NCI-H2081 (cell line): ENCODE results near the gene TRIM17.
A peak's percentile ranks its signal among the peaks of the same experiment; 100 is the strongest.

Experiments
- DNase-seq, 2 experiments: peaks; one replicate each; lab custom pipeline; 2025; lab: John Stamatoyannopoulos, UW

TRIM17 gene

GRCh38 chr1:228416217-228416933 is at the start of gene TRIM17:
TRIM17 (minus strand) TSS chr1:228416861; CDS start chr1:228415072, 1,789 bp downstream.
- no peak for DNase-seq

DNA sequence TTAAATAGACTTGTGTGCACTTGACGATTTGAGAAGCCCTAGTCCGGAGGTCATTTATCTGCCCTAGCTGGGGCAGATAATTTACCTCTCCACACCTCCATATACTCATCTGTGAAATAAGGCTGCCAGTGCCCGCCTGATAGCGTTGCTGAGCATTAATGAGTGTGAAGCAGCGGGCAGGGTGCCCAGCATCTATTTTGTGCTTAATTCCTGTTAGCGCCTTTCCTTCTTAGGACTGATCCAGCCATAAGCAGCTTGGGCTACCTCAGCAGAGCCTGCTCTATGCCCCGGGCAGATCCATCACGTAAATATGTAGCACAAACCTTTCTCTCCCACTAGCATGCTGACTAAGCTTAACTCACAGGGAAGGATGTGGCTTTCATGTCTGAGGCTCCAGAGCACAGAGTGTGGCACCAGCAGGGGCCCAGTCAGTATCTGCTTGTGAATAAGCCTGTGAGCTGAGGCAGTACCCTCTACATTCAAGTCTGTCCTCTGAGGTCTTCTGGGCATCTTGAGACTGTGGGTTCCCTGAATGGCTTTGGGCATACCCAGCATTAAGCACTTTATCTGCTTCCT is 49.0 kb upstream of the TRIM17 start:
- DNase-seq = no peak

DNA sequence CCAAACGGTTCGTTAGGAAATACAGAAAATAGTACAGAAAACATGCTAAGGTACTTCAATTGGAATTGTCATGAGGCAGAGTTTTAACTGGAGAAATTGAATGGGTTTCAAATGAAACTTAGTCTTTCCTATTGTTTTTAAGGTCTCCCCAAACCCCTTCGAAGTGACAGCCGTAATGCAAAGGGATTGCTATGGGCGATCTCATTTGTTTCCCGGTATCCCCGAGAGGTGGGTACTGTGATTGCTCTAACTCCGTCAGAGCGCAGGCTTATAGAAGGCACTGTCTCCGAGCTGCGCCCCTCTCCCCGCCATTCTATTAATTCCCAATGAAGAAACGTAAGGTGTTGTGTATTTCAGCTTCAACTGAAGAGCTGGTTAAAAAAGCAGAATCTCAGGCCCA is 48.5 kb upstream of the TRIM17 start:
- DNase-seq = no peak

- DNase-seq = peak; percentile 97
Measured at GRCh38 chr1:228464487-228464983, 47.9 kb upstream of the TRIM17 start.

GRCh38 chr1:228463559-228464455 is 47.1 kb upstream of the TRIM17 start:
- DNase-seq = peak; percentile 21 to 54

DNA sequence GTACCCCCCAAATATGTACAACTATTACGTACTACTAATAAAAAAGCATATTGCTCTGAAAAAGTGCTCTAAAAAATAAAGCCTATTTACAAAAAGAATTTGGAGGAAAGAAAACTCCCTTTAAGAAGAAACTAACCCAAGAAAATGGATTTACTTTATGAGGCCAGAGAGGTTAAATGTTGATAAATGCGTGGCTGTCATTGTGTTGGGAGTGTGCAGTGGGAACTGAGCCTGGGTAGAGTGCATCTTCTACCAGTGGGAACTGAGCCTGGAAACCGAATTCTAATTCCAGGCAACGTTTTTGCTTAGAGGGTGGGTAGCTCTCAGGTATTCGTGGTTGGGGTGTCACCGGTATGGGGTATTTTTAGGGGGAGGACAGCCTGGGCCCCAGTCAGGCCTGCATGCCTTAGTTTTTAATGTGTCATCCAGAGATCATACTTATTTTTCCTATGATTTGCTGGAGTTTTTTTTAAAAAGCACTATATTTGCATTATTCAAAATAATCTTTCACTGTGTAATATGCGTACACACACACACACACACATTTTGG is 46.4 kb upstream of the TRIM17 start:
- no peak for DNase-seq

- no peak for DNase-seq
Measured at GRCh38 chr1:228462560-228462959, 45.9 kb upstream of the TRIM17 start.

DNA sequence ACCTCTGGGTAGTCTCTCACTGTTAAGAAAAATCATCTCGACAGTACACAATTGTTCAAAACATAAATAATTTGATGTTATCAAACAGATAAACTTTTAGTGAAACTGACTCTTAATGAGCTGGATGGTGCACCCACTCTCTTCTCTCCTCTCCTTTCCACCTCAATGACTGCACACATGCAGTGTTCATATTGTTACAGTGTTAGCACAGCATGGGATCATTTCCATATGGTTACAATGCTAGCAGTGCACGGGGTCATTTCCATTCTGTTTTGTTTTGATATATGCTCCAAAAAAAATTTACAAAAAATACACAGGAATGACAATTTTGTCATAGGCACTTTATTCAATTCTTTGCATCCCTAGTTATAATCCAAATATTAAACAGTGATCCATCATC is 44.2 kb upstream of the TRIM17 start:
- DNase-seq = peak in 1 of 2 experiments; percentile 32

- peak; percentile 84 to 92 for DNase-seq
Measured at GRCh38 chr1:228459091-228459993, 42.7 kb upstream of the TRIM17 start.

DNA sequence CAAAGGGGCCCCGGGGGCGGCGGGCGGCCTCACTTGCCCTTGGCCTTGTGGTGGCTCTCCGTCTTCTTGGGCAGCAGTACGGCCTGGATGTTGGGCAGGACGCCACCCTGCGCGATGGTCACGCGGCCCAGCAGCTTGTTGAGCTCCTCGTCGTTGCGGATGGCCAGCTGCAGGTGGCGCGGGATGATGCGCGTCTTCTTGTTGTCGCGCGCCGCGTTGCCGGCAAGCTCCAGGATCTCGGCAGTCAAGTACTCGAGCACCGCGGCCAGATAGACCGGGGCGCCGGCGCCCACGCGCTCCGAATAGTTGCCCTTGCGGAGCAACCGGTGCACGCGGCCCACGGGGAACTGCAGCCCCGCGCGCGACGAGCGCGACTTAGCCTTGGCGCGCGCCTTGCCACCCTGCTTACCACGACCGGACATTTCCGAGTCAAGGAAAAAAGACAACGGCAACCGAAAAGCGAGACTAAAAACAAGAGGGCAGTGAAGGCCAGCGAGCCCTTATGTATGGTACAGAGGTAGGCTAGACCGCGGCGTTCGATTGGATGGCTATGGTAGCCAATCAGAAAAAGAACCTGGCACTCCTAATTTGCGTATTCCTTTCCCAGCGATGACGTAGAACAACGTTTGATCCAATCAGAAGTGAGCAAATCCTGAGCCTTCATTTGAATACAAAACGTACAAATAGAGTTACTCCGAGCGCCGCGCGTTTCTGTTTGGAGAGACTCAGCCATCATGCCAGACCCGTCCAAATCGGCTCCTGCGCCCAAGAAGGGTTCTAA is 40.9 kb upstream of the TRIM17 start:
- peak; percentile 98 to 100 for DNase-seq

DNA sequence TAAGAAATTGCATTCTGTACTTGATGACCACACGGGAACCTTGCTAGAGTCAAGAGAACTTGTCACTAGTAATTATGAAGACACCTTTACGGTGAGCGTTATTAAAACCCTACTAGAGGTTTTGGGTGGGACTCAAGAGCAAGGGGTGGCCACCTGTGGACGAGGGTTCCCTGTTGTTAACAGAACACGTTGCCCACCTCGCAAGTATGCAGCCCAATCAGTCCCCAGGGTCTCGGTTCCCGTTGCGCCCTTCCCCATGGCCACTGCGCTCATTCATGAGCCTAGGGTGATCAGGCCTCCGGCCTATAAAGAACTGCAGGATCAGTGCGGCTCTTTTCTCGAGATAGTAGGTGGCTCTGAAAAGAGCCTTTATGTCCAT is 40.3 kb upstream of the TRIM17 start:
- peak; percentile 46 to 67 for DNase-seq

DNA sequence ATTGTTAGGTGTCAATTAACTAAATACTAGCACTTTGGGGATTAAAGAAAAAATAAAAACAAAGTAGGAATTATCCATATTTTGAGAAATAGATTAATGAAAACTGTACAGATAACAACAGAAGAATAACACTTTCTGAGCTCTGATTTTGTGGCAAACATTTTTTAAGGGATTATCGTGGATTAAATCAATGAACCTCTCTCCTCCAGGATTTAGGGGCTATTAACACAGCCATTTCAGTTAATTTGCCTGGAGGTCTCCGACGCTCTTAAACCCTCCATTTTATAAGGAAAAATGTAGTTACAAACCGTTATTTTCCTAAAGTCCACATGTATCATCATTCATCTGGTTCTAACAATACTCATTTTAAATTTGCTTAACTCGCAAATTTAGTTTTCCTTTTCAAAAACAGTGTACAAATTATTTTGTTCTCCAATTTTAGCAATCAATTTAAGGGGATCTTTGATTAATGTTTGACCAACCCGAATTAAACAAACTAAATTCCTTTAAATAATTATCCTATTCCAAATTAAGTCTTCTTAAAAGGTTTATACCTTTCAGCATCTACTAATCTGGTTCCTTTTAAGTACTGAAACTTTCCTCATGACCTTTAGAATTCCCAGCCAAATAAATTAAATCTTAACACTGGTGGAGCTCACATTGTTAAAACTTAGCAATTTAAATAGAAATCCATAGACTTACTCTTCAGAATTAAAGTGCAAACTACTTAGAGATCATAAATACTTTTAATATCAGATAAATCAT is 39.8 kb upstream of the TRIM17 start:
- DNase-seq = no peak

DNA sequence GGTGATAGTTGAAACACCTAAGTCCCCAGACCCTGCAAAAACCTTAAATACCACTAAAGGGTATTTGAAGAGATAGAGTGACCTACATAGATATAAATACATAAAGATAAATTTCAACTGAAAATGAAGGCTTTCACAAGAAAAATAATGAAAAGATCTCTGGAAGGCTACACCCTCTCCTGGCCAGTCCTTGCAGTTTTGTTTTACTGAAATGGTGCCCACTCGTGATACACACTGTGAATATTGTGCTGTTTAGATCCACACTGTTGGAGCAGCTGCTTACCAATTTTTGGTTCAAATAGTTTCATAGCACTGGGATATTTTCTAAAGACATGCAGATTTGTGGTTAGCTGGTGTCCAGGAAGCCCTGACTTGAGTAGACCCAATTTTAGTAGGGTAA is 39.1 kb upstream of the TRIM17 start:
- peak in 1 of 2 experiments; percentile 26 for DNase-seq

GRCh38 chr1:228454238-228454637 is 37.6 kb upstream of the TRIM17 start:
- no peak for DNase-seq

DNA sequence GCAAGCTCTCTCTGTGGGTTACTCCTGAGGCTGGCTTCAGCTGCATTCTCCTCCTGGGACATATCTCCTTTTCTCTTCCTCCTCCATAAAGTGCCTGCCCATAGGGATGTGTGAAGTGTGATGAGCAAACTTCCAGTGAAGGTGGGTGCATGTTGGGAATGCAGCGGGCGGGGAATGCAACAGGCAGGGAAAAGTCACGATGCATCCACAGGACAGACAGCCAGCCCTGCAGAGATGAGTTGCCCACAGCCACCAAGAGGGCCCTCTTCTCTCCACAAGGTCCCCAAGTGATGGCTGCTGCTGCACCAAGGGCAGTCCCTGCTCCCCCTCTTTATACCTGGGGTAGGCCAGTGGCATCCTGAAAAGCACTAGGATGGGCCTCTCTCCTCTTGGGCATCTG is 37.0 kb upstream of the TRIM17 start:
- no peak for DNase-seq

GRCh38 chr1:228453022-228453560 is 36.4 kb upstream of the TRIM17 start:
- DNase-seq = no peak

DNA sequence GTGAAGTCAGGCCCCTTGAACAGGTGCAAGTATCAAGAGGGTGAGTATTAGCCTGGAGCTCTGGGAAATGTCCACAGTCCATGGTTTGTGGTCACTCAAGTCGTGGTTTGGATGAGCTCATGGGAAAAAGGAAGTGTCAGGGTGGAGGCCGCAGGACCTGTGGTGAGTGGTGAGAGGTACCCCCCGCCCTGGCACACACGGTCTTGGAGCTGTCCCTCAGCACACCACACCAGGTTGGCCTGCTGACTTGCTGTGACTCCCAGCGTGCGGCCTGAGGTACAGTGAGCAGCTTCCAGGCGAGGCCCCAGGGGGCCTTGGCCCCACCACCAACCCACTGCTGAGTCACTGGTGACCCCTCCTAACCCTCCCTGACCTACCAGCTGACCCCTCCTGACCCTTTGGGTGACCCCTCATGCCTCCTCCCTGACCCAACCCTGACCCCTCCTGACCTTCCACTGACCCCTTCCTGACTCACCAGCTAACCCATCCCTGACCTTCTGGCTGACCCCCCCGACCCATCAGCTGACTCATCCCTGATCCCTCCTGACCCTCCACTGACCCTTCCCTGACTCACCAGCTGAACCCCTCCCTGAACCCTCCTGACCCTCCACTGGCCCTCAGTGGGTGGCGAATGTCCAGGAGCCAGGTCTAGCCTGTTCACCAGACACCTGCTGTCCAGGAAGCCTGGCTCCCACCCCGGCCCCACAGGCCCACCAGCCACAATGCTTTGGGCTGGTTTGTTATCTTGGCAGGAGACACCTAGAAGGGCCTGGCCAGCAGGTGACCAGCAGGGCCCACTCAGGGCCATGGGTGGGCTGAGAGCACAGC is 35.7 kb upstream of the TRIM17 start:
- no peak for DNase-seq

DNA sequence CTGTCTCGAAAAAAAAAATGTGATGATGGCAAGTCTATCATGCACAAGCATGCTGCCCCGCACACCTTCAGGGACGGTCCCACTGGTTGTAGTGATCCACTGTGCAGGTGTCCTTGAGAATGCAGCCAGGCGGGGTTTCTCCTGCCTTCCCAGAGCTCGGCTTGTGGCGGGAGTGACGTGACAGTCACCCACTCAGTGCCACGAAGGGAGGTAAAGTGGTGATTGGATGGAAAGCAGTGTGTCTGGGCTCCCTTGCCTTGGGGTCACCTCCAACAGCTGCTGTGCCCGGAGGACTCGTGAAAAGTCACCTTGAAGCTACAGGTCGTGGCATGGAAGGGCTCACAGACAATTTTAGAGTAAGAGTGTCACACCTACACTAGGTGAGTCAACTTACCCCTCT is 33.5 kb upstream of the TRIM17 start:
- no peak for DNase-seq

DNA sequence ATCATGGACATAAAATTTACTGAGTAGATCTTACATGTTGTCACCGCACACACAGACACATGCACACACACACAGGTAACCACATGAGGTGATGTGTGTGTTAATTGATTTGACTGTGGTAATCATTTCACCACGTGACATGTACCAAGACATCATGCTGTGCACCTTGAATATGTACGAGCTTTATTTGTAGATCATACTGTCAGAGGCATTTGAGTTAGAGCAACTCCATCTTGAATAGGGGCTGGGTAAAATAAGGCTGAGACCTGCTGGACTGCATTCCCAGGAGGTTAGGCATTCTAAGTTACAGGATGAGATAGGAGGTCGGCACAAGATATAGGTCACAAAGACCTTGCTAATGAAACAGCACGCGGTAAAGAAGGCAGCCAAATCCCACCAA is 31.7 kb upstream of the TRIM17 start:
- no peak for DNase-seq
